ENCODE results near the gene PNKD.

Gene PNKD

GRCh38 chr2:218269900-218270720 is at the start of gene PNKD, which contains the start of gene AAMP:
Gene PNKD, plus strand, starts transcription at chr2:218270519. Its CDS starts 17 bp downstream, at chr2:218270536.
Gene AAMP, minus strand, starts transcription at chr2:218270137. Its CDS starts 51 bp downstream, at chr2:218270086.
- peak; percentile 100 for DNase-seq

GRCh38 chr2:218221000-218221399 is 49.3 kb upstream of the PNKD start:
- DNase-seq: no peak

- no peak for DNase-seq
Measured at GRCh38 chr2:218223046-218223445, 47.3 kb upstream of the PNKD start.

GRCh38 chr2:218224186-218224585 is 46.1 kb upstream of the PNKD start:
- no peak for DNase-seq

GRCh38 chr2:218226903-218227302 is 43.4 kb upstream of the PNKD start:
- no peak for DNase-seq

- DNase-seq: no peak
Measured at GRCh38 chr2:218228366-218229090, 41.8 kb upstream of the PNKD start.

GRCh38 chr2:218229239-218229638 is 41.1 kb upstream of the PNKD start:
- DNase-seq: no peak

GRCh38 chr2:218229851-218230250 is 40.5 kb upstream of the PNKD start:
- no peak for DNase-seq

- DNase-seq: peak; percentile 20
Measured at GRCh38 chr2:218230882-218231281, 39.4 kb upstream of the PNKD start.

- no peak for DNase-seq
Measured at GRCh38 chr2:218233543-218233942, 36.8 kb upstream of the PNKD start.

- DNase-seq: no peak
Measured at GRCh38 chr2:218234521-218234920, 35.8 kb upstream of the PNKD start.

GRCh38 chr2:218235017-218235416 is 35.3 kb upstream of the PNKD start:
- DNase-seq: no peak

GRCh38 chr2:218236829-218237228 is 33.5 kb upstream of the PNKD start:
- DNase-seq: no peak

GRCh38 chr2:218238887-218239286 is 31.4 kb upstream of the PNKD start:
- DNase-seq: no peak

GRCh38 chr2:218244204-218244603 is 26.1 kb upstream of the PNKD start:
- DNase-seq: no peak

- DNase-seq: no peak
Measured at GRCh38 chr2:218244665-218245064, 25.7 kb upstream of the PNKD start.

- DNase-seq: no peak
Measured at GRCh38 chr2:218245214-218245613, 25.1 kb upstream of the PNKD start.

GRCh38 chr2:218249691-218250090 is 20.6 kb upstream of the PNKD start:
- no peak for DNase-seq

GRCh38 chr2:218252509-218253231 is 17.6 kb upstream of the PNKD start:
- DNase-seq: no peak

- no peak for DNase-seq
Measured at GRCh38 chr2:218253232-218253625, 17.1 kb upstream of the PNKD start.

- no peak for DNase-seq
Measured at GRCh38 chr2:218255446-218255845, 14.9 kb upstream of the PNKD start.

GRCh38 chr2:218256612-218257350 is 13.5 kb upstream of the PNKD start:
- DNase-seq: no peak

All from NCI-H82 (cell line).